HAP-1 (cell line): Measurements from ENCODE around the gene FAM186B.

Experiments
- DNase-seq, 2 experiments: peaks; one replicate each; pipeline ENCODE4 v3.0.0-alpha.2; 2016 to 2020; ENCODE audit warnings: low spot score in 2 of 2
- H3K27me3 ChIP-seq: fragments of 250-450 bp; sonication (Bioruptor Pico); 2 replicates; pipeline ENCODE4 v1.5.1; 2020; ENCODE audit warnings: low read depth, mild to moderate bottlenecking, moderate library complexity
- H3K36me3 ChIP-seq: fragments of 250-450 bp; sonication (Bioruptor Pico); replicated peaks from 2 replicates; pipeline ENCODE4 v1.5.1; 2020; ENCODE audit warnings: mild to moderate bottlenecking
- H3K4me1 ChIP-seq: fragments of 250-450 bp; sonication (Bioruptor Pico); 2 replicates; pipeline ENCODE4 v1.5.1; 2020; ENCODE audit warnings: mild to moderate bottlenecking
- H3K4me3 ChIP-seq: fragments of 250-450 bp; sonication (Bioruptor Pico); 2 replicates; pipeline ENCODE4 v1.5.1; 2020; ENCODE audit warnings: mild to moderate bottlenecking, moderate library complexity
- H3K9me3 ChIP-seq: fragments of 250-450 bp; sonication (Bioruptor Pico); 2 replicates; pipeline ENCODE4 v1.5.1; 2020; ENCODE audit warnings: mild to moderate bottlenecking, moderate library complexity
- in situ Hi-C: fragments of 300-500 bp; cut with MboI; formaldehyde crosslinking; loops from 3 replicates; pipeline ENCODE4 v1.14.3; 2020; ENCODE audit warnings: low sequenced_read_pairs, inconsistent platforms, mixed read lengths

Gene FAM186B

DNA sequence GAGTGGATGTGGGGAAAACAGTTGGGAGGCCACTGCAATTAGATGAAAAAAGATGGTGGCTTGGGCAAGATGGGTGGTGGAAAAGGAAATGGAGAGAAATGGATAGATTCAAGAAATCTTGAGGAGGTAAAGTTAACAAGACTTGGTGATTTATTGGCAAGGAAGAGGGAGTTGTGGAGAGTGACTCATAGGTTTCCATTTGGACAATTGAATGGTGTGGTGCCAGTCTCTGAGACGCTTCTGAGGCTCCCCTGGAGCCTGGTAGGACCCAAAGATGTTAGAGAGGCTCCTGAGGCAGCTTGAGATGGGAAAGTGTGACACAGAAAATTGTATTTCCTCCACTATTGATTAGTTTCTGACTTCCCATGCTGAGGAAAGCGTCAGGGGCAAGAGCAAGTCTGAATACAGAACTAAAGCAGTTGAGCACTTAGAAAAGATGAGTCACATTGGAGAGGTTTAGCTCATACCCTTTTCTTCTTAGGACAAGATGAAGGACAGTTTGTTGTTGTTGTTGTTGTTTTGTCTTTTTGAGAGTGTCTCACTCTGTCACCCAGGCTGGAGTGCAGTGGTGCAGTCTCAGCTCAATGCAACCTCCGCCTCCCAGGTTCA is 22.4 kb upstream of the FAM186B start:
- no peak overlapping the region for H3K4me3 ChIP-seq
- H3K4me1 ChIP-seq: peaks cover 5% of the 10 kb centered on the region
- no peaks in the 10 kb centered on the region for H3K9me3 ChIP-seq
- no peaks in the 10 kb centered on the region for H3K36me3 ChIP-seq
- H3K27me3 ChIP-seq: no peaks in the 10 kb centered on the region
- in situ Hi-C loops: no loop called here
- DNase-seq: no peak

GRCh38 chr12:49626836-49627235 is 21.4 kb upstream of the FAM186B start:
- Histone ChIP-seq H3K36me3 (no peaks in the 10 kb centered on the region), H3K9me3 (no peaks in the 10 kb centered on the region), H3K4me3 (no peak overlapping the region), H3K27me3 (no peaks in the 10 kb centered on the region), H3K4me1 (peaks cover 13% of the 10 kb centered on the region)
- in situ Hi-C loops: no loop called here
- no peak for DNase-seq

DNA sequence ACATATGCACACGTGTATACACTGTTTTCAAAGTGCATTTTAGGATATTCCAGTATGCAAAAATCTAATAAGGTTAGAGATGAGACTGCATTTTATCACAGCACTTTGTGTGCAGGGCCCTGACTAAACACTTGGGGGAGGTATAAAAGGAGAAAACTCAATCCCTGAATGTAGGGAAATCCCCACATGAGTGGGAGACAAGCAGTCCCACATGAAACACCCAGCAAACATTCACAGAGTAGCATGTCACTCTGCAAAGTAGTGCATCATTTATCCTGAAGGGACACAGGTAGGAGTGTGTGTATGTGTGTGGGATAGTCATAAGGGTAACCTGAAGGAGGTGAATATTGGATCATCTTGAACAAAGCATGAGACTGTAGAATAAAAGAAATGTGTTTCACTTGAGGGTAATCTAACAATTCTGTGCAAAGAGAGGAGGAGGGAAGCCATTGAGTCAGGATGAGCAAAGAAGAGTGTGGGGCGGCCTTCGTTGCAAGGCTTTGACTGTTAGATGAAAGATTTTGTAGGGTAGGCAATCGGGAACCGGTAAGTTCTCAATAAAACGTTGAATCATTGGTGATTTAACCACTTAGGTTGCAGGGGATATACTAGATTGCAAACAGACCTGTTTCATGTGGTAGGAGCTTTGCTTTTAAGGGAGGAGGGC is 20.9 kb upstream of the FAM186B start:
- DNase-seq: no peak

GRCh38 chr12:49624921-49625577 is 19.6 kb upstream of the FAM186B start:
- in situ Hi-C loops: no loop called here
- Histone ChIP-seq H3K9me3 (no peaks in the 10 kb centered on the region), H3K4me1 (peaks cover 20% of the 10 kb centered on the region), H3K27me3 (no peaks in the 10 kb centered on the region), H3K36me3 (no peaks in the 10 kb centered on the region), H3K4me3 (no peak overlapping the region)
- no peak for DNase-seq

More for the DNA sequence above, 20.9 kb upstream of the FAM186B start:
- in situ Hi-C loops: no loop called here
- no peaks in the 10 kb centered on the region for H3K27me3 ChIP-seq
- H3K36me3 ChIP-seq: no peaks in the 10 kb centered on the region
- H3K4me3 ChIP-seq: no peak overlapping the region
- H3K9me3 ChIP-seq: no peaks in the 10 kb centered on the region
- peaks cover 19% of the 10 kb centered on the region for H3K4me1 ChIP-seq

- peak; percentile 78 to 92 for DNase-seq
- in situ Hi-C loops: no loop called here
- H3K4me1 ChIP-seq: peaks cover 20% of the 10 kb centered on the region
These were observed 17.9 kb upstream of the FAM186B start, which contains the start of gene PRPF40B for GRCh38 chr12:49623142-49623904. Gene PRPF40B, plus strand, starts transcription at chr12:49623561. Its CDS starts 30 bp downstream, at chr12:49623591.

GRCh38 chr12:49622501-49623141 is 17.2 kb upstream of the FAM186B start:
- H3K27me3 ChIP-seq: no peaks in the 10 kb centered on the region
- no peaks in the 10 kb centered on the region for H3K36me3 ChIP-seq
- in situ Hi-C loops: no loop called here
- DNase-seq: peak; percentile 34 to 48
- H3K4me1 ChIP-seq: peaks cover 20% of the 10 kb centered on the region
- H3K4me3 ChIP-seq: peak overlapping the region; percentile 37
- H3K9me3 ChIP-seq: no peaks in the 10 kb centered on the region

More at GRCh38 chr12:49623142-49623904, 17.9 kb upstream of the FAM186B start, which contains the start of gene PRPF40B:
- no peaks in the 10 kb centered on the region for H3K9me3 ChIP-seq
- peak within 1 kb of the TSS; percentile 37 for H3K4me3 ChIP-seq
- H3K27me3 ChIP-seq: no peaks in the 10 kb centered on the region
- no peaks in the 10 kb centered on the region for H3K36me3 ChIP-seq

DNA sequence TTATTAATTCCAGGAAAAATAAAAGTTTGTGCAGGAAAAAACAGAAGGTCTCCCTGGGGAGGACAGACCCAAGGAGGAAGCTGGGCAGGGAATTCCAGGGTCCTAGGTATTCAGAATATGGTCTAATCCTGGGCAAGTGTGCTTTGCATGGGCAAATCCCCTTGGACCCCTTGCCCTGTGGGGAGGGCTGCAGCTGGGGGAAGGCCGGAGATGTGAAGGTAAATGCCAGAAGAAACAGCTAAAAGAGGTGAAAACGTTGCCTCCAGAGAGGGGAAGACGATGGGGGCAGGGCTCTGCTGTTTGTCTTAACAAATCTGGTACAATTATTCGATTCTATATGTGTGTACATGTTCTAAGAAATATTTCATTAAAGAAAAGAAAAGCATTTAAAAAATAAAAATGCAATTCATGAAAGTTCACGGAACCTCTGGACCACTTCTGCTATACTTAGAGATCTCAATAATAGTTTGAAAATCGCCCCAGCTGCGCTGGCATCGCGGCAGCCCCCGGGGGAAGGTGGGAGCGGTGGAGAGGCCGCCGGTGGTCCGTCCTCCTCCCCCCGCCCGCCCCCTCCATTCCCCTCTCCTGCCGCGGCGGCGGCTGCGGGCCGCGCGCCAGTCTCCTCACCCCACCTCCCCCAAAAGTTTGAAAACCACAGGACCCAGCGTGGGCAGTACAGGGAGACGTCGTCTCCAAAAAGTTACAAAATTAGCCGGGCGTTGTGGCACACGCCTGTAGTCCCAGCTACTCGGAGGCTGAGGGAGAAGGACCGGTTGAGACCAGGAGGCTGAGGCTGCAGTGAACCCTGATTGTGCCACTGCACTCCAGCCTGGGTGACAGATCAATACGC is 16.4 kb upstream of the FAM186B start:
- DNase-seq: peak in 1 of 2 experiments; percentile 32
- no peaks in the 10 kb centered on the region for H3K9me3 ChIP-seq
- peak overlapping the region; percentile 37 for H3K4me3 ChIP-seq
- no peaks in the 10 kb centered on the region for H3K36me3 ChIP-seq
- peaks cover 20% of the 10 kb centered on the region for H3K4me1 ChIP-seq
- in situ Hi-C loops: no loop called here
- no peaks in the 10 kb centered on the region for H3K27me3 ChIP-seq

DNA sequence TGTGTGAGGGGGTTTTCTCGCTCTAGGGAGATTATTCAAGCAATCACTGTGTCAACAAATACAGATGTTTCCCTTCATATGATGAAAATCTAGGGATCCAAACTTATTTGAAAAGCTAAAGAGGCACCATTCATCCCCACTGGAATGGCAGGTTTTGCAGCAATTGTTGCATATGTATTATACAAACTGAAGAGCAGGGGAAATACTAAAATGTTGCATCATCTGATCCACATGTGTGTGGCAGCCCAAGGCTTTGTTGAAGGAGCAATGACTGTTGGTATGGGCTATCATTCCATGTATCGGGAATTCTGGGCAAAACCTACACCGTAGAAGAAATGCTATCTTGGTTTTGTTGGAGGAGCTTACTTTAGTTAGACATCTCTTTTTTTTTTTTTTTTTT is 13.8 kb upstream of the FAM186B start:
- H3K4me3 ChIP-seq: no peak overlapping the region
- no peaks in the 10 kb centered on the region for H3K36me3 ChIP-seq
- in situ Hi-C loops: no loop called here
- H3K9me3 ChIP-seq: no peaks in the 10 kb centered on the region; the same call in 1 of the 2 replicates
- no peaks in the 10 kb centered on the region for H3K27me3 ChIP-seq
- peaks cover 20% of the 10 kb centered on the region for H3K4me1 ChIP-seq
- no peak for DNase-seq

DNA sequence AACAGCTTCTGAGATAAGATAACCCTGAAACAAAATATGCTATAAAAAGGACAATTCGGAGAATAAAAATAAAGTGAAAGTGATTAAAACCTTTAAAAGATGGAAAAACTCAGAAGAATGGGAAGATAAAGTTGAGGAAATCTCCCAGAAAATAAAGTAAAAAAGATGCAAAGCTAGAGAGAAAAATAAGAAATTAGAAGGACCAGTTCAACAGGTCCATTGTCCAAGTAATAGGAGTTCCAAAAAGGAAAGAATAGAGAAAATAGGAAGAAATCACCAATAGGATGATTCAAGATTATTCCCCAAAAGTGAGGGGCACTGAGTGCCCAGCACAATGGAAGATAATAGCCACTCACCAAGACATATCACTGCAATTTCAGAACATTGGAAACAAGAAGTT is 13.1 kb upstream of the FAM186B start:
- DNase-seq: no peak
- Histone ChIP-seq H3K9me3 (no peaks in the 10 kb centered on the region; the same call in 1 of the 2 replicates), H3K4me1 (peaks cover 15% of the 10 kb centered on the region), H3K36me3 (no peaks in the 10 kb centered on the region), H3K27me3 (no peaks in the 10 kb centered on the region), H3K4me3 (no peak overlapping the region)
- in situ Hi-C loops: no loop called here

DNA sequence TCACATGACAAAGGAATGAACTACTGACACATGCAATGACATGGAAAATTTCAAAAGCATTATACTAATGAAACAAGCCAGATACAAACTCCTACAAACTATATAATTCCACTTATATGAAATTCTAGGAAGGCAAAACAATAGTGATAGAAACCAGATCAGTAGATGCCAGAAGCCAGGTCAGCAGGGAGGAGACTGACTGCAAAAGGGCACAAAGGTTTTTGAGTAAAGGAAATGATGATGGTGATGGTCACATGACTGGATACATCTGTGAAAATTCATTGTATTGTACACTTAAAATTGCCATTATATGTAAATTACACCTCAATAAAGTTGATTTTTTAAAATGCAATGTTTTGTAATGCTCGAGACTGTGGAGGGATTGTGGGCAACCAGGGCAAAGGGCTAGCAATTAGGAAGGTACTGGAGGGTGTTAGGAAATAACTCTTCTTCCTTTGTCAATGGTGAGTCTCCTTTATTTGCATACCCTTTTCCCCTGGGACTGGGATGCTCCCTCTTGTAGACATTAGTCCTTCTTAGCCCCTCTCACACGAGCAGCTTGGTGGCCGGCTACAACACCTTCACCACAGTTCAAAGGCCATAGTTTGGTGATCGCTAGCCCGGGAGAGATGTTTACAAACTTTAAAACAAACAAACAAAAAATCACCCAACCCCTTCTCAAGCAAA is 11.2 kb upstream of the FAM186B start:
- Histone ChIP-seq H3K4me3 (no peak overlapping the region), H3K36me3 (no peaks in the 10 kb centered on the region), H3K9me3 (no peaks in the 10 kb centered on the region; the same call in 1 of the 2 replicates), H3K4me1 (peaks cover 5% of the 10 kb centered on the region), H3K27me3 (no peaks in the 10 kb centered on the region)
- DNase-seq: no peak
- in situ Hi-C loops: no loop called here

DNA sequence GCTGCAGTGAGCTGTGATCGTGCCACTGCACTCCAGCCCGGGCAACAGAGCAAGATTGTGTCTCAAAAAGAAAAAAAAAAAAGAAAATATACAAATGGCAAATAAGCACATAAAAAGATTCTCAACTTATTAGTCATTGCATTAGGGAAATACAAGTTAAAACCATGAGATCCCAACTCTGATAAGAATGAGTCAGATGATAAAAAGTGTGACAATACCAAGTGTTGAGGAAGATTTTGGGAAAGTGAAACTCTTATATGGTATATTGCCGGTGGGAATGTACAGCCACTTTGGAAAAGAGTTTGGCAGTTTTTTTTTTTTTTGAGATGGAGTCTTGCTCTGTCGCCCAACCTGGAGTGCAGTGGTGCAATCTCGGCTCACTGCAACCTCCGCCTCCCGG is 10.3 kb upstream of the FAM186B start:
- Histone ChIP-seq H3K36me3 (no peaks in the 10 kb centered on the region), H3K9me3 (no peaks in the 10 kb centered on the region; the same call in 1 of the 2 replicates), H3K4me3 (no peak overlapping the region), H3K27me3 (no peaks in the 10 kb centered on the region), H3K4me1 (no peaks in the 10 kb centered on the region)
- no peak for DNase-seq
- in situ Hi-C loops: no loop called here

- Histone ChIP-seq H3K4me1 (no peaks in the 10 kb centered on the region), H3K9me3 (no peaks in the 10 kb centered on the region; the same call in 1 of the 2 replicates), H3K36me3 (no peaks in the 10 kb centered on the region), H3K27me3 (no peaks in the 10 kb centered on the region), H3K4me3 (no peak overlapping the region)
- DNase-seq: no peak
- in situ Hi-C loops: no loop called here
These were observed 6.8 kb upstream of the FAM186B start for GRCh38 chr12:49612210-49612609.
